Measurements from ENCODE around the gene TSPAN19. TPM values are rescaled to one million over a fixed set of nuclear protein-coding genes. Genes with fewer than 3 reads are reported as not detected.

TSPAN19 gene
- total RNA-seq, 1 experiment from 2014 or later: not detected

DNA sequence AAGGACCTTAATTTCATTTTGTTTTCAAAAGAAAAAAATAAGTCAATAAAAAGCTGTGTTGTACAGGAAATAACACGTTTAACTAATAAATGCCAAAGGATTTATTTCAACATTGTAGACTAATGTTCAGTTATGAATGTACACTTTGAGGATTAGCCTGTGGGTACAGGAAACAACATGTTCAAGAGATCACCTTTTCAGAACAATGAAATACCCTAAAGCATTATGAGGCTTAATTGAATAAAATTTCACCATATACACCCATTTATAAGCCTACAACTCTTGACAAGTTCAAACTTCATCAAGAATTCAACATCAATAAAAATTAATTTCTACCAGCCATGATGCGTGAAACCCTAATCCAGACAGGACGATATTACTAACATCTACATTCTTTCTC lies 66.9 kb downstream of the TSPAN19 start (continued):
- TF ChIP-seq, protein P1, sequence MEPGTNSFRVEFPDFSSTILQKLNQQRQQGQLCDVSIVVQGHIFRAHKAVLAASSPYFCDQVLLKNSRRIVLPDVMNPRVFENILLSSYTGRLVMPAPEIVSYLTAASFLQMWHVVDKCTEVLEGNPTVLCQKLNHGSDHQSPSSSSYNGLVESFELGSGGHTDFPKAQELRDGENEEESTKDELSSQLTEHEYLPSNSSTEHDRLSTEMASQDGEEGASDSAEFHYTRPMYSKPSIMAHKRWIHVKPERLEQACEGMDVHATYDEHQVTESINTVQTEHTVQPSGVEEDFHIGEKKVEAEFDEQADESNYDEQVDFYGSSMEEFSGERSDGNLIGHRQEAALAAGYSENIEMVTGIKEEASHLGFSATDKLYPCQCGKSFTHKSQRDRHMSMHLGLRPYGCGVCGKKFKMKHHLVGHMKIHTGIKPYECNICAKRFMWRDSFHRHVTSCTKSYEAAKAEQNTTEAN (CRISPR knock-in tag; IDR thresholded peaks at IDR 0.05): no peak
- TF ChIP-seq ELF4 (CRISPR knock-in tag; IDR thresholded peaks at IDR 0.05; ENCODE audit: low read depth): no peak
- TF ChIP-seq NFATC4 (CRISPR knock-in tag; IDR thresholded peaks at IDR 0.05): no peak
- TF ChIP-seq, protein P2, sequence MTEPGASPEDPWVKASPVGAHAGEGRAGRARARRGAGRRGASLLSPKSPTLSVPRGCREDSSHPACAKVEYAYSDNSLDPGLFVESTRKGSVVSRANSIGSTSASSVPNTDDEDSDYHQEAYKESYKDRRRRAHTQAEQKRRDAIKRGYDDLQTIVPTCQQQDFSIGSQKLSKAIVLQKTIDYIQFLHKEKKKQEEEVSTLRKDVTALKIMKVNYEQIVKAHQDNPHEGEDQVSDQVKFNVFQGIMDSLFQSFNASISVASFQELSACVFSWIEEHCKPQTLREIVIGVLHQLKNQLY (CRISPR knock-in tag; IDR thresholded peaks at IDR 0.05): no peak
- no peak for TF ChIP-seq NFE2L1 (CRISPR knock-in tag; IDR thresholded peaks at IDR 0.05)
- no peak for TF ChIP-seq SMAD4 (CRISPR knock-in tag; IDR thresholded peaks at IDR 0.05)
- no peak for TF ChIP-seq CREM (CRISPR knock-in tag; IDR thresholded peaks at IDR 0.05)
- TF ChIP-seq TEAD4 (CRISPR knock-in tag; IDR thresholded peaks at IDR 0.05): no peak
- TF ChIP-seq GTF2I (CRISPR knock-in tag; conservative IDR thresholded peaks at IDR 0.05): no peak

Other genes with a start within 250 kb of the TSPAN19 start
- 27.0 to 30.7 TPM (median 27.2 TPM) in 3 replicates for gene SLC6A15, start 123.5 kb downstream of the TSPAN19 start, total RNA-seq (2021)
- gene LRRIQ1, start 74 bp upstream of the TSPAN19 start, total RNA-seq (2021): 0.46 to 1.3 TPM (median 0.82 TPM) in 3 replicates
- 0.25 to 0.78 TPM (median 0.74 TPM) in 3 replicates for gene ALX1, start 243.9 kb upstream of the TSPAN19 start, total RNA-seq (2021)